Progenitor cell of endocrine pancreas (in vitro differentiated cells): ENCODE results near the gene ACTL7A. TPM values are rescaled to one million over a fixed set of nuclear protein-coding genes. Genes with fewer than 3 reads are reported as not detected.
"Not testable (repeated sequence)": the region's sequence is repeated elsewhere in the genome, so short reads cannot be mapped to it uniquely, and the experiment has no call there.

ENCODE experiments used
- DNase-seq: peaks from one replicate; pipeline ENCODE4 v3.0.0; 2021; ENCODE audit warnings: low spot score; ENCODE audit not compliant: unreplicated experiment
- H3K27ac Mint-ChIP-seq: 2 replicates; pipeline ENCODE4 v1.8.0; 2021; ENCODE audit warnings: mild to moderate bottlenecking, moderate library complexity, mixed read lengths
- H3K27me3 Mint-ChIP-seq: 2 replicates; pipeline ENCODE4 v1.8.0; 2021; ENCODE audit warnings: mixed read lengths
- H3K36me3 Mint-ChIP-seq: 2 replicates; pipeline ENCODE4 v1.8.0; 2022; ENCODE audit warnings: mixed read lengths; ENCODE audit not compliant: insufficient read depth
- H3K4me1 Mint-ChIP-seq: 2 replicates; pipeline ENCODE4 v1.8.0; 2021; ENCODE audit warnings: low read depth, mixed read lengths
- H3K4me3 Mint-ChIP-seq: 2 replicates; pipeline ENCODE4 v1.8.0; 2021; ENCODE audit warnings: low read depth, mild to moderate bottlenecking, moderate library complexity, mixed read lengths
- H3K9me3 Mint-ChIP-seq: 2 replicates; pipeline ENCODE4 v1.8.0; 2021; ENCODE audit warnings: low read depth, mixed read lengths
- total RNA-seq: library from RNA; stranded (reverse); gene quantifications from 2 replicates; pipeline ENCODE4 v1.2.1, GENCODE V29; 2021
- TF ChIP-seq, protein P1 (sequence below): fragments of 200-600 bp; sonication (generic); IDR thresholded peaks from one replicate; pipeline ENCODE4 v1.5.0; 2021; ENCODE audit warnings: antibody characterized with exemption, mild to moderate bottlenecking; ENCODE audit not compliant: unreplicated experiment

Gene ACTL7A
- total RNA-seq, 1 donor from 2014 or later: not detected

DNA sequence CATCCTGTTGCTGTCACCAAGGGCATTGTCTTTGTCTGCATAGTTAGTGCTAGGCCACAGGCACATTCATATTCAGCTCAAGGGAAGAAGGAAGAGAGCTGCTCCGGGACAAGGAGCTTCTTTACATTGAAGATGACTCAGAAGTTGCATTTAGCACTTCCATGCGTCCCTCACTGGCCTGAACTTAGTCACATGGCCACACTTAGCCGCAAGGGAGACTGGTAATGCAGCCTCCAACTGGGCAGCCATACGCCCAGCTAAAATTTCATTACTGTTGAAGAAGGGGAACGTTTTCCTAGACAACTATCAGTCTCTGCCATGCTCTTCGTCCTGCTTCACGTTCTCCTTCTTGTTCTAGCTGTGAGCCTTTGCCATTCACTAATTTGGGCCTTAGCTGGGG, 26.2 kb upstream of the ACTL7A start:
- TF ChIP-seq, protein P1, sequence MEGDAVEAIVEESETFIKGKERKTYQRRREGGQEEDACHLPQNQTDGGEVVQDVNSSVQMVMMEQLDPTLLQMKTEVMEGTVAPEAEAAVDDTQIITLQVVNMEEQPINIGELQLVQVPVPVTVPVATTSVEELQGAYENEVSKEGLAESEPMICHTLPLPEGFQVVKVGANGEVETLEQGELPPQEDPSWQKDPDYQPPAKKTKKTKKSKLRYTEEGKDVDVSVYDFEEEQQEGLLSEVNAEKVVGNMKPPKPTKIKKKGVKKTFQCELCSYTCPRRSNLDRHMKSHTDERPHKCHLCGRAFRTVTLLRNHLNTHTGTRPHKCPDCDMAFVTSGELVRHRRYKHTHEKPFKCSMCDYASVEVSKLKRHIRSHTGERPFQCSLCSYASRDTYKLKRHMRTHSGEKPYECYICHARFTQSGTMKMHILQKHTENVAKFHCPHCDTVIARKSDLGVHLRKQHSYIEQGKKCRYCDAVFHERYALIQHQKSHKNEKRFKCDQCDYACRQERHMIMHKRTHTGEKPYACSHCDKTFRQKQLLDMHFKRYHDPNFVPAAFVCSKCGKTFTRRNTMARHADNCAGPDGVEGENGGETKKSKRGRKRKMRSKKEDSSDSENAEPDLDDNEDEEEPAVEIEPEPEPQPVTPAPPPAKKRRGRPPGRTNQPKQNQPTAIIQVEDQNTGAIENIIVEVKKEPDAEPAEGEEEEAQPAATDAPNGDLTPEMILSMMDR: no peak
- H3K4me3 Mint-ChIP-seq: no peak overlapping the region
- no peaks in the 10 kb centered on the region for H3K36me3 Mint-ChIP-seq
- H3K9me3 Mint-ChIP-seq: no peaks in the 10 kb centered on the region
- no peak overlapping the region for H3K27ac Mint-ChIP-seq
- no peak for DNase-seq
- no peaks in the 10 kb centered on the region for H3K4me1 Mint-ChIP-seq
- peaks cover 4% of the 10 kb centered on the region for H3K27me3 Mint-ChIP-seq

DNA sequence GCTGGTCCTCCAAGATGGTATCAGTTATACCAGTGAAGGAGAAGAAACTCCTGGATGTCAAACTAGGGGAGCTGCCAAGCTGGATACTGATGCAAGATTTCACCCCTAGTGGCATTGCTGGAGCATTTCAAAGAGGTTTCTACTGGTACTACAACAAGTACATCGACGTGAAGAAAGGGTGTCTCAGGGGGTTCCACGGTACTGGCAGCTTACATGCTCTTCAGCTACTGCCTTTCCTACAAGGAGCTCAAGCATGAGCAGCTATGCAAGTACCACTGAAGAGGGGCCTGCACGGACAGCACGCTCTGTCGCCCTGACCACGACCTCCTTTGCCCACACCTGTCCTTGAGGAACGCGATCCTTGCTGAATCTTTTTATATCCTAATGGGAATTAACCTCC, 25.7 kb upstream of the ACTL7A start:
- TF ChIP-seq, protein P1: no peak
- Mint-ChIP-seq H3K27me3 (peaks cover 4% of the 10 kb centered on the region), H3K9me3 (no peaks in the 10 kb centered on the region), H3K36me3 (no peaks in the 10 kb centered on the region), H3K27ac (no peak overlapping the region), H3K4me3 (no peak overlapping the region), H3K4me1 (no peaks in the 10 kb centered on the region)
- no peak for DNase-seq

DNA sequence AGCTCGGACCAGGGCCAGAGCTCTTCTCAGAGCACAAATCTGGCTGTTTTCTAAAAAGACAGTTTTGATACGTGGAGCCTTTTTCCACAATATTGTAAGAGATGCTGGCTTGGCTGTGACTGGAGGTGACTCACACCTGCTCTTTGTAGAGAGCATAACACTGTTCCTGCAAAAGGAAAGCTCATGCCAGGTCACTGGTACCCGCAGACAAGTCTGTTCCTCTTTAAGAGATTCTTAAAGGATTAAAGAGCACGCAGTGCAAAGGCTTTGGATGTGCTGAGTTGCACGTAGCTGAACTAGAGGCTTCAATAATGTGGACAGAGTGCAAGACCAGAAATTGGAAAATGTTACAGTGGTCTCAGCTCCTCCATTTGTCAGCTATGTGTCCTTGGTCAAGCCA, 25.3 kb upstream of the ACTL7A start:
- Mint-ChIP-seq H3K36me3 (no peaks in the 10 kb centered on the region), H3K27ac (no peak overlapping the region), H3K4me1 (no peaks in the 10 kb centered on the region), H3K27me3 (peaks cover 6% of the 10 kb centered on the region), H3K4me3 (no peak overlapping the region), H3K9me3 (no peaks in the 10 kb centered on the region)
- DNase-seq: no peak
- TF ChIP-seq, protein P1: no peak

DNA sequence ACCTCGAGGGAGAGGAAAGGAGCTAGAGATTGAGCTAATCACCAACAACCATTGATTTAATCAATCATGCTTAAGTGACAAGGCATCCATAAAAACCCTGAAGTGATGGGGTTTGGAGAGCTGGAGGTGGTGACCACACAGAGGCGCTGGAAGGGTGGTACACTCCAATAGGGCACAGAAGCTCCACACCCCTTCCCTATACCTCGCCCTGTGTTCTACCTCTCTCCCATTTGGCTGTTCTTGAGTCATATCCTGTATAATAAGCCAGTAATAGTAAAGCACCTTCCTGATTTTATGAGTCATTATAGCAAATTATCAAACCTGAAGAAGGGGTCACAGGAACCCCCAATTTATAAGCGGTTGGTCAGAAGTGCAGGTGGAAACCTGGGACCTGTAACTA, 24.5 kb upstream of the ACTL7A start:
- TF ChIP-seq, protein P1: no peak
- no peaks in the 10 kb centered on the region for H3K9me3 Mint-ChIP-seq
- peaks cover 9% of the 10 kb centered on the region for H3K27me3 Mint-ChIP-seq
- no peak overlapping the region for H3K27ac Mint-ChIP-seq
- no peaks in the 10 kb centered on the region for H3K4me1 Mint-ChIP-seq
- no peak overlapping the region for H3K4me3 Mint-ChIP-seq
- H3K36me3 Mint-ChIP-seq: no peaks in the 10 kb centered on the region
- no peak for DNase-seq

DNA sequence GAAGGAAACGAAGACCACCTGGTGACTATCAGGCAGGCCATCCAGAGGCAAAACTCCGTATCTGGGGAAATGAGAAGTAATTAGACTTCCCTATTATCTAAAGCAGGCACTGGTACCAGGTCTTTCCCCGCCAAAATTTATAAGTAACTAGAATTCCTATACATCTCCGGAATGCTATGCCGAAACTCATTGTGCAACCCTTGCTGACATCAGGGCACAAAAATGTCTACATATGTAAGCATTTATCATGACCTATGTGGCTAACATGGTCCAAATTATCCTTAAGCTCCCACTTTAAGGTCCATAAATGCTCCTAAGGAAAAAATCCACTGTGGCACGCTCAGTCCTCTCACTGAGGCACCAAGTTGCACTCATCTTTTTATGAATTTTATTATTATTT, 24.0 kb upstream of the ACTL7A start:
- no peaks in the 10 kb centered on the region for H3K9me3 Mint-ChIP-seq
- no peaks in the 10 kb centered on the region for H3K36me3 Mint-ChIP-seq
- H3K4me3 Mint-ChIP-seq: no peak overlapping the region
- no peak overlapping the region for H3K27ac Mint-ChIP-seq
- DNase-seq: no peak
- H3K4me1 Mint-ChIP-seq: no peaks in the 10 kb centered on the region
- peaks cover 10% of the 10 kb centered on the region for H3K27me3 Mint-ChIP-seq
- TF ChIP-seq, protein P1: no peak

DNA sequence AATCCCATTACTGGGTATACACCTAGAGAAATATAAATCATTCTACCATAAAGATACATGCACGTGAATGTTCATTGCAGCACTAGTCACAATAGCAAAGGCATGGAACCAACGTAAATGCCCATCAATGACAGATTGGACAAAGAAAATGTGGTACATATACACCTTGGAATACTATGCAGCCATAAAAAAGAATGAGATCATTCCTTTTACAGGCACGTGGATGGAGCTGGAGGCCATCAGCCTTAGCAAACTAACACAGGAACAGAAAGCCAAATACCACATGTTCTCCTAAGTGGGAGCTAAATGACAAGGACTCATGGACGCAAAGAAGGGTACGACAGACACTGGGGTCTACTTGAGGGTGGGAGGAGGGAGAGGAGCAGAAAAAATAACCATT, 22.5 kb upstream of the ACTL7A start:
- not testable (repeated sequence) for DNase-seq, H3K36me3 Mint-ChIP-seq, H3K27ac Mint-ChIP-seq, H3K4me3 Mint-ChIP-seq, H3K9me3 Mint-ChIP-seq, H3K27me3 Mint-ChIP-seq, H3K4me1 Mint-ChIP-seq
